IMR-90 (cell line): ENCODE measurements around the gene ZFAND2A. TPM values are rescaled to one million over a fixed set of nuclear protein-coding genes. Genes with fewer than 3 reads are reported as not detected.

Experiments
- ATAC-seq: fragments of 200-7000 bp; cut with Tn5 transposase; 2 replicates; pipeline ENCODE4 v1.9.1; 2020; ENCODE audit warnings: low read depth, mild to moderate bottlenecking, moderate library complexity
- BruUV-seq: library from RNA; stranded (reverse); fragments of 400-500 nt; replicated peaks from 2 replicates; lab custom pipeline; 2021; lab: Mats Ljungman, UMichigan
- CTCF ChIA-PET: fragments of 300-600 bp; formaldehyde crosslinking; extraction: SDS; loops from one replicate; lab custom pipeline; 2021; ENCODE audit warnings: antibody characterized with exemption; lab: Yijun Ruan, JAX
- POLR2A ChIA-PET: fragments of 300-600 bp; sonication (Branson Sonifier 250); formaldehyde crosslinking; loops from one replicate; lab custom pipeline; 2022; ENCODE audit warnings: antibody characterized with exemption; ENCODE audit not compliant: unreplicated experiment; lab: Charles Lee
- DNase-seq: peaks from one replicate; pipeline ENCODE4 v3.0.0; 2013
- H2AFZ ChIP-seq: replicated peaks from 2 replicates; pipeline ENCODE3; 2013; ENCODE audit warnings: low read length, mild to moderate bottlenecking; ENCODE audit not compliant: poor library complexity
- H2AK5ac ChIP-seq: 2 replicates; pipeline ENCODE4 v1.6.1; 2013; ENCODE audit warnings: low read depth, low read length, inconsistent platforms
- H2AK9ac ChIP-seq: replicated peaks from 2 replicates; pipeline ENCODE3; 2013; ENCODE audit warnings: mild to moderate bottlenecking, low read depth, low read length, moderate library complexity; ENCODE audit not compliant: poor library complexity
- H2BK120ac ChIP-seq: 2 replicates; pipeline ENCODE4 v1.6.1; 2013; ENCODE audit warnings: low read depth, low read length, inconsistent platforms
- H2BK15ac ChIP-seq: 3 replicates; pipeline ENCODE4 v1.6.1; 2013; ENCODE audit warnings: low read depth, low read length, inconsistent platforms
- H2BK20ac ChIP-seq: 2 replicates; pipeline ENCODE4 v1.6.1; 2013; ENCODE audit warnings: low read depth, mild to moderate bottlenecking, inconsistent platforms, low read length, moderate library complexity
- H2BK5ac ChIP-seq: 2 replicates; pipeline ENCODE4 v1.6.1; 2013; ENCODE audit warnings: mild to moderate bottlenecking, low read depth, low read length, inconsistent platforms; ENCODE audit not compliant: poor library complexity, severe bottlenecking
- H3K14ac ChIP-seq: replicated peaks from 2 replicates; pipeline ENCODE4 v1.6.1; 2013; ENCODE audit warnings: low read depth, low read length, inconsistent platforms
- H3K18ac ChIP-seq: 2 replicates; pipeline ENCODE4 v1.6.1; 2013; ENCODE audit warnings: low read depth, low read length, control low read depth
- H3K23ac ChIP-seq: 2 replicates; pipeline ENCODE4 v1.6.1; 2013; ENCODE audit warnings: low read depth, low read length, inconsistent platforms
- H3K27ac ChIP-seq: 2 replicates; pipeline ENCODE4 v1.5.1; 2013; ENCODE audit warnings: mild to moderate bottlenecking, control low read depth, low read length; ENCODE audit not compliant: insufficient read depth
- H3K27me3 ChIP-seq: 2 replicates; pipeline ENCODE4 v1.6.1; 2013; ENCODE audit warnings: low read length; ENCODE audit not compliant: control insufficient read depth, insufficient read depth
- H3K36me3 ChIP-seq: 2 replicates; pipeline ENCODE4 v1.6.1; 2013; ENCODE audit warnings: low read length, mixed read lengths; ENCODE audit not compliant: control insufficient read depth, insufficient read depth
- H3K4ac ChIP-seq: 2 replicates; pipeline ENCODE4 v1.6.1; 2013; ENCODE audit warnings: low read depth, low read length, inconsistent platforms
- H3K4me1 ChIP-seq: 2 replicates; pipeline ENCODE4 v1.6.1; 2013; ENCODE audit warnings: low read length, mixed read lengths; ENCODE audit not compliant: control insufficient read depth, insufficient read depth
- H3K4me2 ChIP-seq: 2 replicates; pipeline ENCODE4 v1.6.1; 2013; ENCODE audit warnings: low read depth, mild to moderate bottlenecking, control low read depth, low read length, moderate library complexity
- H3K4me3 ChIP-seq: 2 replicates; pipeline ENCODE4 v1.5.1; 2013; ENCODE audit warnings: low read depth, mild to moderate bottlenecking, control low read depth, low read length, moderate library complexity; ENCODE audit not compliant: insufficient read depth
- H3K56ac ChIP-seq: 2 replicates; pipeline ENCODE4 v1.6.1; 2013; ENCODE audit warnings: low read length, inconsistent platforms; ENCODE audit not compliant: insufficient read depth; ENCODE audit errors: extremely low read depth
- H3K79me1 ChIP-seq, 2 experiments: 2 replicates each; pipeline ENCODE4 v1.6.1; 2013; ENCODE audit warnings: low read length in 2 of 2, inconsistent platforms in 1 of 2, low read depth in 1 of 2
- H3K9ac ChIP-seq: 2 replicates; pipeline ENCODE4 v1.6.1; 2013; ENCODE audit warnings: low read depth, low read length, control low read depth
- H3K9me1 ChIP-seq: 2 replicates; pipeline ENCODE4 v1.6.1; 2013; ENCODE audit warnings: low read length, inconsistent platforms; ENCODE audit not compliant: insufficient read depth
- H3K9me3 ChIP-seq: 2 replicates; pipeline ENCODE4 v1.6.1; 2013; ENCODE audit warnings: low read length; ENCODE audit not compliant: control insufficient read depth, insufficient read depth
- H4K20me1 ChIP-seq: 2 replicates; pipeline ENCODE4 v1.6.1; 2013; ENCODE audit warnings: low read length, inconsistent platforms; ENCODE audit not compliant: insufficient read depth
- H4K5ac ChIP-seq: 2 replicates; pipeline ENCODE4 v1.6.1; 2013; ENCODE audit warnings: mild to moderate bottlenecking, low read depth, low read length, control low read depth
- H4K8ac ChIP-seq, 2 experiments: 2 replicates each; pipeline ENCODE4 v1.6.1; 2013; ENCODE audit warnings: low read depth in 2 of 2, low read length in 2 of 2, control low read depth in 1 of 2, inconsistent platforms in 1 of 2
- H4K91ac ChIP-seq: 2 replicates; pipeline ENCODE4 v1.6.1; 2013; ENCODE audit warnings: low read depth, low read length, inconsistent platforms; ENCODE audit not compliant: insufficient read depth
- CHD1 ChIP-seq: IDR thresholded peaks from 2 replicates; pipeline ENCODE4 v1.6.1; 2012; ENCODE audit warnings: low read depth, low read length, improper control_type of control experiment
- MXI1 ChIP-seq: IDR thresholded peaks from 2 replicates; pipeline ENCODE4 v1.6.1; 2012; ENCODE audit warnings: low read depth, mild to moderate bottlenecking, low read length, moderate library complexity, borderline replicate concordance
- NFE2L2 ChIP-seq: fragments of 150-350 bp; IDR thresholded peaks from 2 replicates; pipeline ENCODE4 v1.6.1; 2016; ENCODE audit warnings: low read depth, mild to moderate bottlenecking, low read length
- SMC3 ChIP-seq: fragments of 150-350 bp; IDR thresholded peaks from 2 replicates; pipeline ENCODE4 v1.6.1; 2016; ENCODE audit warnings: low read depth, mild to moderate bottlenecking, antibody characterized with exemption, low read length, moderate library complexity
- WGBS, 2 experiments: methylation state at CpG; one replicate each; pipeline versions ENCODE4 v1.1.5 to v1.1.7; 2013; ENCODE audit warnings: missing lambda C conversion rate in 2 of 2; ENCODE audit not compliant: insufficient read length in 1 of 2; ENCODE audit errors: extremely low coverage in 2 of 2; 5-methylcytosine and 5-hydroxymethylcytosine counted together
- dilution Hi-C: fragments of 300-500 bp; cut with HindIII; formaldehyde crosslinking; loops from one replicate; pipeline ENCODE4 v1.14.3; 2018; ENCODE audit warnings: low sequenced_read_pairs; ENCODE audit not compliant: unreplicated experiment
- in situ Hi-C: fragments of 300-500 bp; cut with MboI; formaldehyde crosslinking; loops from 3 replicates; pipeline ENCODE4 v1.14.3; 2019; ENCODE audit warnings: low sequenced_read_pairs, inconsistent platforms, mixed read lengths
- intact Hi-C: fragments of 100-400 bp; cut with micrococcal nuclease; formaldehyde crosslinking; loops from 2 replicates; pipeline ENCODE4 v1.10.0; 2022
- polyA plus RNA-seq, 3 experiments: library from polyadenylated mRNA; depleted of rRNA; stranded (reverse); fragments of >200 nt; gene quantifications; 2 replicates each; pipeline ENCODE4 v1.2.3, GENCODE V29; 2012; ENCODE audit warnings: low replicate concordance in 1 of 3
- total RNA-seq: library from RNA; depleted of rRNA; stranded (reverse); fragments of >200 nt; gene quantifications from 2 replicates; pipeline ENCODE4 v1.2.3, GENCODE V29; 2012
- TF ChIP-seq, protein P1 (sequence below): conservative IDR thresholded peaks from 2 replicates; pipeline ENCODE4 v1.5.1; 2012; ENCODE audit warnings: mild to moderate bottlenecking, low read depth, low read length, improper control_type of control experiment
- TF ChIP-seq, protein P2 (sequence below): fragments of 150-350 bp; IDR thresholded peaks from 2 replicates; pipeline ENCODE4 v1.6.1; 2017; ENCODE audit warnings: mild to moderate bottlenecking, antibody characterized with exemption, low read length, low read depth

Gene ZFAND2A
- total and polyA plus RNA-seq, 2 of the 4 experiments (the other 2 are of a cell fraction): 11.8 to 28.7 TPM

DNA sequence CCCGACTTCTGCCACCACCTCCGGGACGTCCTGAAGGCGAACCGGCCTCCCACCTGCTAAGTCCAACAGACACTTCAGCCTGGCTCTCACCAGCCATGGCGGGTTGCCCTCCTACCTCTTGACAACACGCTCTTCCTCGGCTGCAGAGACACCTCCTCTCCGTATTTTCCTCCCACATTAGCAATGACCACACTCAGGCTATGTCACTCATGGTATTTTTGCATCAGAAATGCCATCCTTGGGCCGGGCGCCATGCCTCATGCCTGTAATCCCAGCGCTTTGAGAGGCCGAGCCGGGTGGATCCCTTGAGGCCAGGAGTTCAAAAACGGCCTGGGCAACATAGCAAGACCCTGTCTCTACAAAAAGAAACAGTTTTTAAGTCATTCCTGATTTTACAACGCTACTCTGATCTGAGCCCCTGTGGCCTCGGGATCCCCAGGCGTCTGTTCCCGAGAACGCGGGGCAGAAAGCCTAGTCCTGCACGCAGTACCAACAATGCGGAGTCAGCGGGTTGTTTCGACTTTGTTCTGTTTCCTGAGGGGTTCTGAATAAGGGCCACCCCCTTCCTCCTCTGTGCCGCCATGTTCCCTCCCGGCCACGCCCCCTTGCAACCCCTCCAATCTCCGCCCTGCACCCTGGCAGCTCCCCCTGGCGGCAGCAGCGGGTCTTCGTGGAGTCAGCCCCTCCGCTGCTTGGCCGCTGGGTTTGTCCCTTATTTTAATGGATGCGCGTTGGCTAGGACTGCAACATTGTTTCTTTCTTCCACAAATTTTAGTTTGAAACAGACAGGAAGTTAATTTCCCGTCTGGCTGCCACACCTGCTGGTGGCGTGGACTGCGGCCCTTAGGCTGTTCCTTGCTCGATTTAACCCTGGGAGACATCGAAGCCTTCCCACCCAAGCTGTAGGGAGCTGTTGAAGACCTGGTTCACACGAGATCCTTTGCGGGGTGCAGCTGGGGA is 9.7 kb upstream of the ZFAND2A start:
- no peak overlapping the region for H3K27ac ChIP-seq
- ATAC-seq: peak; percentile 85
- DNase-seq: no peak
- H3K9me1 ChIP-seq: no peaks in the 10 kb centered on the region
- BruUV-seq: no TSS peak
- CTCF ChIA-PET: interaction anchor here (0.7 kb wide), 1 partner anchor 177 kb away, joined by 4 read pairs; no protein-coding TSS in a partner anchor
- peaks cover 2% of the 10 kb centered on the region for H3K36me3 ChIP-seq
- in situ Hi-C loops (loop anchor here (10.0 kb wide), 1 partner anchor 175 kb away; no protein-coding TSS in a partner anchor), dilution Hi-C loops (no loop called here), intact Hi-C loops (no loop called here)
- H3K14ac ChIP-seq: no peak overlapping the region
- no peak overlapping the region for H4K5ac ChIP-seq
- H4K8ac ChIP-seq: peak overlapping the region in 1 of 2 experiments; percentile 65; a peak in 2 of 4 replicates
- no peak overlapping the region for H3K56ac ChIP-seq
- WGBS, 2 experiments: 79% methylated on average over 15 of the region's 43 CpGs; no CpG with 5 or more reads in 1 of the 2 experiments
- no peak overlapping the region for H3K23ac ChIP-seq
- no peaks in the 10 kb centered on the region for H3K27me3 ChIP-seq
- POLR2A ChIA-PET: no interaction called here
- H3K4me3 ChIP-seq: no peak overlapping the region
- no peak overlapping the region for H2BK15ac ChIP-seq
- no peak overlapping the region for H3K4ac ChIP-seq
- H2AK5ac ChIP-seq: no peak overlapping the region
- no peak overlapping the region for H4K91ac ChIP-seq
- H2AK9ac ChIP-seq: no peak overlapping the region
- no peaks in the 10 kb centered on the region for H4K20me1 ChIP-seq
- no peaks in the 10 kb centered on the region for H3K4me1 ChIP-seq
- no peaks in the 10 kb centered on the region for H3K9me3 ChIP-seq
- no peak overlapping the region for H3K18ac ChIP-seq
- H3K4me2 ChIP-seq: no peak overlapping the region
- H2BK20ac ChIP-seq: no peak overlapping the region
- H2BK5ac ChIP-seq: no peak overlapping the region
- H2AFZ ChIP-seq: peak overlapping the region; percentile 87
- TF ChIP-seq, protein P1, sequence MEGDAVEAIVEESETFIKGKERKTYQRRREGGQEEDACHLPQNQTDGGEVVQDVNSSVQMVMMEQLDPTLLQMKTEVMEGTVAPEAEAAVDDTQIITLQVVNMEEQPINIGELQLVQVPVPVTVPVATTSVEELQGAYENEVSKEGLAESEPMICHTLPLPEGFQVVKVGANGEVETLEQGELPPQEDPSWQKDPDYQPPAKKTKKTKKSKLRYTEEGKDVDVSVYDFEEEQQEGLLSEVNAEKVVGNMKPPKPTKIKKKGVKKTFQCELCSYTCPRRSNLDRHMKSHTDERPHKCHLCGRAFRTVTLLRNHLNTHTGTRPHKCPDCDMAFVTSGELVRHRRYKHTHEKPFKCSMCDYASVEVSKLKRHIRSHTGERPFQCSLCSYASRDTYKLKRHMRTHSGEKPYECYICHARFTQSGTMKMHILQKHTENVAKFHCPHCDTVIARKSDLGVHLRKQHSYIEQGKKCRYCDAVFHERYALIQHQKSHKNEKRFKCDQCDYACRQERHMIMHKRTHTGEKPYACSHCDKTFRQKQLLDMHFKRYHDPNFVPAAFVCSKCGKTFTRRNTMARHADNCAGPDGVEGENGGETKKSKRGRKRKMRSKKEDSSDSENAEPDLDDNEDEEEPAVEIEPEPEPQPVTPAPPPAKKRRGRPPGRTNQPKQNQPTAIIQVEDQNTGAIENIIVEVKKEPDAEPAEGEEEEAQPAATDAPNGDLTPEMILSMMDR: peak; percentile 40
- peak; percentile 23; the same call in 1 of the 2 replicates for TF ChIP-seq SMC3
- no peak for TF ChIP-seq MXI1
- TF ChIP-seq NFE2L2: no peak
- TF ChIP-seq, protein P2, sequence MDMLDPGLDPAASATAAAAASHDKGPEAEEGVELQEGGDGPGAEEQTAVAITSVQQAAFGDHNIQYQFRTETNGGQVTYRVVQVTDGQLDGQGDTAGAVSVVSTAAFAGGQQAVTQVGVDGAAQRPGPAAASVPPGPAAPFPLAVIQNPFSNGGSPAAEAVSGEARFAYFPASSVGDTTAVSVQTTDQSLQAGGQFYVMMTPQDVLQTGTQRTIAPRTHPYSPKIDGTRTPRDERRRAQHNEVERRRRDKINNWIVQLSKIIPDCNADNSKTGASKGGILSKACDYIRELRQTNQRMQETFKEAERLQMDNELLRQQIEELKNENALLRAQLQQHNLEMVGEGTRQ: no peak
- TF ChIP-seq CHD1: no peak
- no peaks in the 10 kb centered on the region for H3K79me1 ChIP-seq
- no peak overlapping the region for H3K9ac ChIP-seq
- no peak overlapping the region for H2BK120ac ChIP-seq
